HCEC 1CT (cell line): ENCODE data around the gene RSKR.
A peak's percentile ranks its signal among the peaks of the same experiment; 100 is the strongest.
"Not testable (repeated sequence)": the region's sequence is repeated elsewhere in the genome, so short reads cannot be mapped to it uniquely, and the experiment has no call there.

Source experiments
- DNase-seq: peaks from one replicate; pipeline ENCODE4 v3.0.0-alpha.2; 2017

The RSKR gene

DNA sequence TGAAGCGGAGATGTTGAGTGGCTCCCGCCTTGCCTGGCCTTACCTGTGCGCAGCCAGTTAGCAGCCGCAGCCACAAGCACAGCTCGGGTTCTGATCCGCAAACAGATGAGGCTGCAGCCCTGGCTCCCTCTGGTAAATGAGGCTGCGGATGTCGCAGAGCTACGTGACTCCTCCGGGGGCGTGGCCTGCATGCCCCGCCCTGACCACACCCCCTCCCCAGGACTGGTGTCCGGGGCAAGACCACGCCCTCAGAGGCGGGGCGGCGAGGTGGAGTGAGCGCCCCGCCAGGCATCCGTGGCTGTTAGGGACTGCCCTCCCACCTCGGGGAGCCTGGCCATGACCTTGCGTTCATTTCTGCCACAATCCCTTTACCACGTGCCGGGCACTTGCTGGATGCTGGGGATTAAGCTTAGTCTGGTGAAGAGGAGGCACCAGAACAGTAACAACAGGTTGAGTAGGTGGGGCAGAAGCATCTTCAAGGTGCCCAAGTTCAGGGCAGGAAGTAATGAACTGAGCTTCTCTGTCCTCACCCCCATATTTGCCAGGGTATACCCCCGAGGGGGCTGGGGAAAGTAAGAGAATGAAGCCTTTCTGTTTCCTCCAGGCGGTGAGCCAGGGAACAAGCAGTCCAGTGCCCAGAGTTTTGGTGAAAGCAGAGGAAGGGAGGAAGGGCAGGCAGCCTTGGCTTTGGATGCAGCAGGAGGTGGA is 37.1 kb downstream of the RSKR start, which contains the start of gene ALDOC:
Gene ALDOC, minus strand, starts transcription at position 138 of the 708 bp plus-strand sequence. CDS start 1,363 bp downstream, outside the sequence.
- peak; percentile 90 for DNase-seq

DNA sequence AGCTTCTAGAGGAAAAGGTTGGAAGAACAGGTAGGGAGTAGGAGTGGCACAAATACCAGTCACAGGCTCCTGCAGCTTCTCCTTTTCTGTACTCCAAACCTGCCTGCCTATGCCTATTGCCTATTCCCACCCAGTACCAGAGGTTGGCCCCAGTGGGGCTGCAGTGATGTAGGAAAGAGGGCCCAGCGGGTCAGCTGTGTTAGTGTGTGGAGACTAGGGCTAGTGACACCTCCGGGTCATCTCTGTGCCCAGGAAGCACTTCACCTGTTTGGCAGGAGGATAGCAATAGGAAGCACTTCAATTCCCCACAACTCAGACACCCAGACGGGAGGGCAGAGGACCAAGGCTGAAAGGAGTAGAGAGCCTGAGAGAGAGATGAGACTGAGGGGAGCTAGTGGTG is 38.0 kb downstream of the RSKR start:
- not testable (repeated sequence) for DNase-seq

DNA sequence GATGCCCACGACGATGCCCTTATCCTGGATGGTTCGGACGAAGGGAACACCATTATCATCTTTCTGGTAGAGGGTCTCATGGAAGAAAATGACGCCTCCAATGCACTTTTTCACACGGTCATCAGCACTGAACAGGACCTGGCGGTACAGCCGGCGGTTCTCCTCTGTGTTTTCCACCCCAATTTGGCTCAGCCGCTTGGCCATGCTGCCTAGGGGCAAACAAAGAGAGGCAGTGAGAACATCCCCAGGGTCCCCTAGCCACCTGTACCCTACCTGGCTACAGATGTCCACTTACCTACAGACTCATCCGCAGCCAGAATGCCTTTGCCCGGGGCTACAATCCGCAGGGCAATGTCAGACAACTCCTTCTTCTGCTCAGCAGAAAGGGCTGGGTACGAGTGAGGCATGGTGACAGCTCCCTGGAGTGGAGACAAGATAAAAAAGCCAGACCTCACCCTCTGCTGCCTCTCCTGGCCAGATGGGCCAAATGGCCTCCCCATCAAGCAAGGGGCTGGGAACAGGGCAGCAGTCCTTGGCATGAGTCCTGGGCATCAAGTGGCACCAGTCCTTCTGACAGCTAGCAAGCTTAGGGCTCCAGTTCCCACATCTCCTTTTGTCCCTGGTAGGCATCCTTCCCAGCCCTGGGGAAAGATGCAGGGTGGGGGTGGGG is 38.7 kb downstream of the RSKR start:
- DNase-seq: no peak

DNA sequence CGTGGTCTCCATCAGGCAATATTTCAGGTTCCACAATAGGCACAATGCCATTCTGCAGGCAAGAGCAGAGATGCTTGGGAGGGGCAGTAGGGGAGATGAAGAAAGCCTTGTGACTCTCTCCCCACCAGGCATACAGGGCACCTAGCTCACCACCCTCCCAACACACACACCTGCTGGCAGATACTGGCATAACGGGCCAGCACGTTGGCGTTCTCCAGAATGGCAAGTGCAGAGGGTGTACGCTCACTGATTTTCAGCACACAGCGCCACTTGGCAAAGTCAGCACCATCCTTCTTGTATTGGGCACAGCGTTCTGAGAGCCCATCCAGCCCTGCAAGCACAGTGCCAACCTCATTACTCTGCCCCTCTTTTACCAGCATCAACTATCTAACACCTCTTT is 39.5 kb downstream of the RSKR start:
- no peak for DNase-seq

DNA sequence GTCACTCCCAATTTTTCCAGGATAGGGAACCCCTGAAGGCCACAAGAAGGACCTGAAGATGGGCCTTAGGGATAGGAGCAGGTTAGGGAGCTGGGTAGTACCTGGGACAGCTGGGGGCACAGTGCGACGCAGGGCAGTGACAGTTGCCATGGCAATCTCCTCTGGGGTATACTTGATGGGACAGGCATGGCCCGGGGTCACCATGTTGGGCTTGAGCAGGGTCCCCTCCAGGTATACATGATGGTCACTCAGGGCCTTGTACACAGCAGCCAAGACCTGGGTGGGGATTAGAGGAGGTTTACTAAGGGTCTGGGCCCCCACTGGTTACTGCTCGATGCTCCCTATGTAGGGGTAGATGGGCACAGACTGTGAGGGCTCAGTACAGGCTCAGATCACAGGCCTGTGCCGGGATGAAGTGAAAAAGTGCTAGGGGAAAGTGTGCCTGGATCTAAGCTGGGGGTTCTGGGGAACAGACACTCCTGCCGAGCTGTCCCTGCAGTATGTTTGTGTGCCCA is 40.0 kb downstream of the RSKR start:
- DNase-seq: no peak

DNA sequence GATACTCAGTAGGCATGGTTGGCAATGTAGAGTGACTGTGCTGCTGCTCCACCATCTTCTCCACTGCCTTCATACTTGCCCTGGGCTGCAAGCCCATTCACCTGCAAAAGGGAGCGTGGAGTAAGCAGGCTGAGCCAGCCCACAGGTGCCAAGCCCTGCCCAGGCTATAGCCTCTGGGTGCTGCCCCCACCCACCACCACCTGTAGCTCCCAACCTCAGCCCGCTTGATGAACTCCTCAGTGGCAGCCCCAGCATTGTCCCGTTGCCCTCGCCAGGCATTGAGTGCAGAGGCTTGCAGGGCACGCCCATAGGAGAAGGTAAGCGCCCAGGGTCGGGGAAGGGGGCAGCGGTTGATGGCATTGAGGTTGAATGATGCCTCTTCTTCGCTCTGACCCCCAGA is 40.5 kb downstream of the RSKR start:
- DNase-seq: no peak

DNA sequence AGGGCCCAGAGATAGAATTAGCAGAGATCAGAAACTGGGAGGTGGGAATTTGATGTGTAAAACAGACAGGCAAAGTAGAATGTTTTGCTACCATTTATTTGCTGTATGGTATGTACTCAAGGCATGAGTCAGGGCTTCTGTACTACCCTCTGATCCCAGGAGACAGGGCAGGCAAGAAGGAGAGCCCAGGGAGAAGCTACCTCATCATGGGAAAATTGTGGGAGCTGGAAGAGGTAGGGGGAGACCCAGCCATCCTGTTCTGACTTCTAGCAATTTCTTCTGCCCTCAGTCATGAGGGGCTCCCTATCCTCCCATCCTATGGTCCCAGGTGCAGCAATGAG is 41.0 kb downstream of the RSKR start:
- no peak for DNase-seq

DNA sequence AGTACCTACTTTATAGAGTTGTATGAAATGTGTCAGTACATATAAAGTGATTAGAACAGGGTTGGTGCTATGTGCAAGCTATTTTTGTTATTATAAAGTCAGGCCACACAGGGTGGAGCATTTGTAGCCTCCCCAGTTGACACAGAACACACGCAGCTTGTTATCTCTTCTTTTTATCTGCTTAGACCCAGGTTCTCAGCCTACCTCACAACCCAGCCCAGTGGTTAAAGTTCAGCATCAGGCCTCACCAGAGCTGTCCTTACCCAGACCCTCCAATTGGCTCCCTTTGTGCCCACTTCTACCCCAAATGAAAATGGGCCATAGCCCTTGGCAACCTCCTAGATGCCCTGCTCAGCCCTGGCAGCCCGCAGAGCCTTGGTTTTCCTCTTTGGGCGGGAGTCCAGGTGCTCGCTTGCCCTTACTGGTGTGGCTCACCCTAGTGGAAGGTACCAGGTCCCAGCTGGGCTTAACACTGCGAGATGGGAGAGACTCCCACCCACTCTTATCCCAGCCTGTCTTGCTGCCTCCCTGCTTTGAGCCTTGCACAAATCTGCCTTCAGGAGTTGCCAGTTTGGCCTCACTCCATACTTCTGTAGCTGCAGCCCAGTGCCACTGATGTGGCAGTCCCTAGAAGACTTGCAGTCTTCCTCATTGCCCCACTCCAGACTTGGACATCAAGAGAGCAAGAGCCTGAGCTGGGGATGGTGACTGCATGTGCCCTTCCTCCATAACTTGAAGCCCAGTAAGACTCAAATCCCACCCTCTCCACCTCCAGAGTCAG is 41.5 kb downstream of the RSKR start:
- no peak for DNase-seq

DNA sequence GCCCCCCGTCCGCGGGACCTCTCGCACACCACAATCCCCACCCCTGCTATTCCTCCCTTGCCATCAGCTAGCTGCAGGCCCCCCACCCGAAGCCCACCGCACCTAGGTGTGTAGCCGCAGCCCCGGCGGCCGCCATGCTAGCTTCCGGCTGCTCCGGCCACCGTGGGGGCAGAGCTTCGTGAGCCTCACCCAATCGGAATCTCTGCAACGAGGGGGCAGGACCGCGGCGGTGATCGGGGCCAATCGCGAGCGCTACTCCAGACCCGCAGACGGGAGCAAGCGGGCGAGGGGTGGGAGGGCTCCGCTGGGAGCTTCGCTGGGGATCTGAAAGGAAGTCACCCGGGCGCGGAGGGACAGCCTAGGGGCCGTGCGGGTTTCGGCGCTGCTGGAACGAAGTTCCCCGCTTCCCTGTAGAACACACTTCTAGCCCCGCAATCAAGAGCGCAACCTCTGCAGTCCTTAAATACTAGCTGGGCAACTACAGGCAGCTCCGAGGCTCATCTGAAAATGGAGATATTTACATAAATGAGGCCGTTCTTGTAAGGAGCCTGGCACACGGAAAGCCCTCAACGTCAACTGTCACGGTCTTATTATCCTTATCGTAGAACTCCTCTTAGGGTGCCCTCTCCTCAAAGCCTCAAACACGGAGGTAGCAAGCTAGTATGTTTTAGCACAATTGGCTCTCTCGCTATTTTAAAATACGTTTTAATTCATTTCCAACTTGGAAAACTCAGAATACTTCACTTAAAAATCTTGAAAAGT is 42.4 kb downstream of the RSKR start, which contains the start of gene PIGS:
Gene PIGS, minus strand, starts transcription at position 164 of the 762 bp plus-strand sequence. Its CDS starts 28 bp downstream, at position 136.
- peak; percentile 92 for DNase-seq

DNA sequence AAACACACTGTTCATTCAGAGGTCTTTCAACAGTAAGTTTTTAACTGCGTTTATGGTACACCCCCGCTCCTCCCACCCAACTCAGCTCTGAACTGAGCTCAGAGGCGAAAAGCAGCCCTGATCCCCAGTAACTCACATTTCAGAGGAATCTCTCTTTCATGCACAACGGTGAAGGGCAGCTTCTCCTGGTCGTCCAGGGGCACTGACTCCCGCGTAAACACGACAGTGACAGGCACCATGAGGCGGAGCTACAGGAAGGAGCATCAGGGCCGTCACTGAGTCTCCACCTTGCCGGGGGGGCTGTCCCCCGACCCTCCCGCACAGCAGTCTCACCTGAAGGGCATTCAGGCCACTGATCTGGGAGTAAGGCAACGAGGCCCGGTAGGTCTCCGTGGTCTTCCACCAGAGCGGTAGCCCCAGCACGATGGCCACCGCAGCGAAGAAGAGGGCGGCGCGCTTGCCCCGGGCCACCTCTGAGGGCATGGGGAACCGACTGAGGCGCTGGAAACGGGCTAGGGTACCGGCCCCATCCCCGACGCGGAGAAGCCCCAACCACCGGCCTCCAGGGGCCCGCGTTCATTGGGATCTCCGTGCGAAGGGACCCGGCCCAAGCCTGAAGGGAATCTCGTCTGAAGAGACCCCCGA is 43.1 kb downstream of the RSKR start:
- DNase-seq: no peak

DNA sequence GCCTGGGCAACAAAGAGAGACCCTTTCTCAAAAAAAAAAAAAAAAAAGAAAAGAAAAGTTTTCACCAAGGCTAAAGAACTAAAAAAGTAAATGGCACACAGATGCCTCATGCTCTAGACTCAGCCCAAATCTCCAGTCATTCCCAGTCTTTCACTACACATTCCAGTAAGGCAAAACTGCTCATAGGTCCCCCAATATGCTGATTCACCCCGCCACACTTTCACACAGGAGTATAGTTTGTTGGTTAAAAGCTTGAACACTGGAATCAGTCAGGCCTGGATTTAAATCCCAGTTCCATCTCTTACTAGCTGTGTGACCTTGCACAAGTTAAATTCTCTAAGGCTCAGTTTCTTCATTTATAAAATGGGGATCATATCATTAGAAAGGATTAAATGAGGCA is 44.5 kb downstream of the RSKR start:
- DNase-seq: no peak

DNA sequence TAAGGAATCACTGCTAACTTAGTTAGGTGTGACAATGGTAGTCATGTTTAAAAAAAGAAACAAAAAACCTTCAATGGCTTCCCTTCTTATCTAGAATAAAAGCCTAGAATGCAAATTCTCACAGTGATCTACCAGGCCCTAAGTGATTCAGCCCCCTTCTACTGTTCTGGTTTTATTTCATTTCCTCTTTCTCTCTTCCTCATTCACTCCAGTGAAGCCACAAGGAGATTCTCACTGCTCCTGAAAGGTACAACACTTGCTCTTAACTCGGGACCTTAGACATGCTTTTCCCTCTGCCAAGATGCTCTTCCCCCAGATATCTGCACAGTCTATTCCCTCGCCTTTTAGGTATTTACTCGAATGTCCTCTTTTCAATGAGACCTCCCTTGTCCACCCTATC is 46.4 kb downstream of the RSKR start:
- no peak for DNase-seq

DNA sequence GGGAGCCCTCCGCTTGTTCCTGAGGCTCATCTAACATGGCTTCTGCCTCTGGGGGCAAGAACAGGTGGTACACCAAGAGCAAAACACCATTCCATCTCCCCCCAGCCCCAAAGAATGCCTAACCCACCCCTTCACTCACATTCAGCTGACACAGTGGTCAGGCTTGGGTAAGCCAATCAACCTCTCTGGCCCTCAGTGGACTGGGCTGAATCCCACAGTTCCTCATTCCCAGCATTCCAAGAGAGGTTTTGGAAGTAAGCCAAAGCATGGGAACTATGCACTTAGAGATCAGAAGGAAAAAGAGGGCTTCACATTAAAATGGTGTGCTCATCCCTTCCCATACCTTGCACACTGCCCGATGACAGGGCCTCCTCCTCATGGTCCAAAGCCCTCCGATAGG is 50.5 kb downstream of the RSKR start:
- peak; percentile 46 for DNase-seq
